Pulmonary artery endothelial cell (primary cell): ENCODE data around the gene HNF1B. TPM values are rescaled to one million over a fixed set of nuclear protein-coding genes. Genes with fewer than 3 reads are reported as not detected.

Source experiments
- total RNA-seq: library from RNA; depleted of rRNA; stranded (reverse); fragments of >200 nt; gene quantifications from 2 replicates; pipeline ENCODE4 v1.2.3, GENCODE V29; 2014

The HNF1B gene
- total RNA-seq, 1 donor from 2014 or later = not detected

Other genes starting within 250 kb of the HNF1B start
- 12.0 and 15.1 TPM in 2 replicates for gene SYNRG, start 135.6 kb downstream of the HNF1B start, total RNA-seq
- 28.6 and 48.5 TPM in 2 replicates for gene DDX52, start 101.6 kb downstream of the HNF1B start, total RNA-seq
- gene TBC1D3K, start 179.4 kb upstream of the HNF1B start, total RNA-seq = not detected in 2 replicates
- 1.0 and 1.2 TPM in 2 replicates for gene TBC1D3L, start 244.0 kb upstream of the HNF1B start, total RNA-seq